SK-MEL-5 (cell line): ENCODE data around the gene CLEC3B. TPM values are rescaled to one million over a fixed set of nuclear protein-coding genes. Genes with fewer than 3 reads are reported as not detected.
"Not testable (repeated sequence)": the region's sequence is repeated elsewhere in the genome, so short reads cannot be mapped to it uniquely, and the experiment has no call there.

Experiments used
- DNase-seq: peaks from one replicate; pipeline ENCODE4 v3.0.0-alpha.2; 2016; ENCODE audit warnings: low read depth, low spot score
- in situ Hi-C: cut with HindIII; loops from 2 replicates; pipeline ENCODE4 v1.10.0; 2016; ENCODE audit warnings: low sequenced_read_pairs, high pct_unique_total_duplicates, low pct_unique_long_range_greater_than_20kb
- total RNA-seq: library from RNA; depleted of rRNA; stranded (reverse); fragments of >200 nt; shearing (Covaris generic); gene quantifications from 2 replicates; pipeline ENCODE4 v1.2.3, GENCODE V29; 2014

CLEC3B gene
- total RNA-seq, 1 experiment from 2014 or later, result not detected

DNA sequence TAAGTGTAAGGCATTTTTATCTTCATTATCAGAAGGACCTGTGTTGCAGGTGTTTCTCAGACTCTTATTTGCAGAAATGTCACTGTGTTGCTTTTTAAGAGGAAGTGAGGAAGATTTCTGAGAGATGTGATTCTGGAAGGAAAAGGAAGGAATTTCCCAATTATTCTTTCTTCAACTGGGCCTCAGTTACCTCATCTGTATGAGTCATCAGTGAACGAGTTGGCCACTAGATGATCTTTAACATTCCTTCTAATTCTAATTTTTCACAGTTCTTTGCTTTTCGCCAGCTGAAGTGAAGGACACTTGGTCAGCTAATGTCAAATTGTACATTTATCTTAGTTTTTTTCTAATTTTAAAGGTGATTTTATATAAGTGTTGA lies 28.9 kb downstream of the CLEC3B start:
- no peak for DNase-seq
- in situ Hi-C loops, result no loop called here

DNA sequence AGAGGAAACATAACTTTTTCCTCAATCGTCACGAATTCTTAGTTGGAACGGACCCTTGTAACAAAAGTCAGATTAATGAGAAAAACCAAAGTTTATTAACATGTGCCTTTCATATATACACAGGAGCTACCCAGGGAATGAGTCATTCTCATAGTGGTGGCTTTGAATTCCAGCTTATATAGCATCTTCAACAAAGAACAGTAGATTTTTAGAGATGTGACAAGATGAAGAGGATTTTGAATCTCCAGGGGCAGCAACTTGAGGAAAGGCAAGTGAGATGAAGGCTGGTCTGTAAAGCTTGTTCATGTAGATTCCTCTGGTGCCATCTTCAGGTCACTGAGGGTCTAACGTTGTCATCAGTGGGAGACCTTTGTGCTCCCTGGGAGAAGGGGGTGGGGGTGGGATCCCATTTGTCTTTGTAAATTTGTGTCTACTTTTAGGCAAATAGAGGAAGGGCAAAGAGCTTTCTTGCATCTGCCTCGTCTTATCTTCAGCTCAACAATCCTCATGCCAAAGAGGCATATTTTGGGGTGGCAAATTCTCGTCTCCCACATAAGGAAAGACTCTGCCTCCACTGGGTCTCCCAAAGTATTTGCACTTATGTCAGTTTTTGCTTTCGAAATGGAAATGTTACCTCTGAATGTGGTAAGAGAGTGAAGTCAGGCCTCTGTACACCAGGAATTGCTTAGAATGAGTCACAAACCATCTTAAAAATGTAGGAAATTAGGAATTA lies 29.5 kb downstream of the CLEC3B start:
- DNase-seq, result peak; percentile 85
- in situ Hi-C loops, result no loop called here

DNA sequence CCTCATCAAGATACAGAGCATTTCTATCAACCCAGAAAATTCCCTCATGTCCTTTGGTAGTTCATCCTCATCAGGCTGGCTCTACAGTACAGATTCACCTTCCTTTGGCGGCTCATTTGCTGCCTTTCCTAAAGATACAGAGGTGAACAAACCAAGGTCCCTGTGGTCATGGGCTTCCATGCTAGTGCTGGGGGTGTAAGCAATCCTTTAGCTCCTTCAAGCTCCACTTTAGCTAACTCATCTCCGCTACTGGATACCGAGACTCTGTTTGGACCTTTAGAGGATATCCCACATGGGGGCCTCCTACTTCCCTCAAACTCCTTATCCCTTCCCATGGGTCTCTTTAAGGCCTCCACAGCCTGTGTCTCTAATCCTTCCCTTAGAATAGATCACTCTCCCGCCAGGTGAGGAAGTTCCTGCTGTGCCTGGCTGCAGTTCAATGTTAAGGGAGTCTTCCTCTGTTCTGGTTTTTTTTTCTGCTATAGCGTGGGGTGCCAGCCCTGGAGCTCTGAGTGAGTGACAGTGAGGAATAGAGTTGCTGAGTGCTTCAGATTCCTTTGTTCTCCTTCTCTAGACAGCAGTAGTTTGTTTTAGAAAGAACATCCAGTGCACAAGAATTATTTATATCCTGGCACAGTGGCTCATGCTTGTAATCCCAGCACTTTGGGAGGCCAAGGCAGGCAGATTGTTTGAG lies 30.7 kb downstream of the CLEC3B start:
- in situ Hi-C loops, result no loop called here
- DNase-seq, result no peak

DNA sequence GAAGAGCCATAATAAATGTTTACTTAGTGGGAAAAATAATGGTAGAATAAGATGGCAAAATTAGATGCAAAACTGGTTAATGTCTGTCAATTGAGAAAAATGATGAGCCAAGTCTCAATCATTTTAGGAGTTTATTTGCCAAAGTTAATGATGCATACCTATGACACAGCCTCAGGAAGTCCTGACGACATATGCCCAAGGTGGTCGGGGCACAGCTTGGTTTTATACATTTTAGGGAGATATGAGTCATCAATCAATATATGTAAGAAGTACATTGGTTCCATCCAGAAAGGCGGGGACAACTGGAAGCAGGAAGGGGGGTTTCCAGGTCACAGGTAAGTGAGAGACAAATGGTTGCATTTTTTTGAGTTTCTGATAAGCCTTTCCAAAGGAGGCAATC lies 31.5 kb downstream of the CLEC3B start:
- in situ Hi-C loops, result no loop called here
- no peak for DNase-seq

DNA sequence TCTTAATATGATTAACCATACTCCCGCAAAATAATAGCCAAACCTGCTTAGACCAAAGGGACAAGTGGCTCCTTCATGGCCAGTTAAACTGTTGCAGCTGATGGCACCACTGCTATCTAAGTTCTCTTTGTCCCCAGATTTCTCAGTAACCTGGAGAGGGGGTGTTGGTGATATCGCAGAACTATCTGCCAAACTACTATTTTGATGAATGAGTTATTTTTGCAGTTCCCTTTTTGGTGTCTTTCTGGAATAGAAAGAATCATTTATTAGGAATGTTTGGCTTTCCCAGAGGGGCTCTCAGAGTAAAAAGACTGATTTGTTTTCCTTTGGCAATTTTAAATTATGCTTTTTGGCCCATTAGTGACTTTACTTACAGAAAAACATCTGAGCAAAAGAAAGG lies 33.0 kb downstream of the CLEC3B start:
- DNase-seq, result no peak
- in situ Hi-C loops, result no loop called here

DNA sequence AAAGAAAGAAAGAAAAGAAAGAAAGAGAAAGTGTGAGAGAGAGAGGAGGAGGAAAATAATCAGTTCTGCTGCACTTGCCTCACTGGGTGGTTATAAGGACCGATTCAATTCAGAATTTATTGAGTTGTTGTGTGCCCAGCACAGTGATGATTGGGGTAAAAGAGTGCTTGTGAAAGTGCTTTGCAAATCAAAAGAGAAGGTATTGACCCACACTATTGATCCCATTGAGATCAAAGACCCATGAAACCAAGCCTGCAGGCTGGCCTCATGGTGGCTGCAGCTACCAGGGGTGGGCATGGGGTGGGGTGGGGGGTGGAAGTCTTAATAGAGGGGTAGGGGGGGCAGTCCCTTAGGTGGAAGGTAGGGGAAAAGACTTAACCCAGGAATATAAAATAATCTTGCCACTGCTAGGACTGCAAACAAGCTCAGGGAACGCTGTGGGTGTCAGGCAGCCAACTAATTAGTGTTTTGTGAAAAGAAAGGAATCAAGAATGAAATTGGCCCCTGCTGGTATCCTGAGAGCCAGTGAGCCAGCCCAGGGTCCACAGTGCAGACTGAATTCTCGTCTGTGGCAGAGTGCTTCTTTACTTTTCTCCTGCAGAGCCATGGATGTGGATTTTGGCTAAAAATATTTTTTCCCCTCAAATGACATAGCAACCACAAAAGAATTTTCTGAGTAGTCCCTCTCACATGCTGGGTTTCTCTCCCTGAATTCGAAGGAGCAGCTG lies 34.2 kb downstream of the CLEC3B start:
- in situ Hi-C loops, result no loop called here
- no peak for DNase-seq

DNA sequence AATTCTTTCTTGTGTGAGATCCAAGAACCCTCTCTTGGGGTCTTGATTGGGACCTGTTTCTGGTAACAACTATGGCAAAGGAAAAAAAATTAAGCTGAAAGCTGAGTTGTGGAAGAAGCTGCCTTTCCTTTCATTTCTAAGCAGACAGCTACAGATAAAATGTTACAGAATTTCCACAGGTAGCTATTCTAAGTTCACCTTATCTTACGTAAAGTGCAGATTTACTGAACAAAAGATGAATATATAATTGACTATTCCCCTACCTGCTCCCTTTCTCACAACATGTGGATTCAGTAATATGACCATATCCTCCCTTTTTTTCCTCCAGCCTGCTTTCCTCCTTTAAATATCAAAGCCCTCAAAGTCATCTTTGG lies 36.6 kb downstream of the CLEC3B start:
- no peak for DNase-seq
- in situ Hi-C loops, result no loop called here

DNA sequence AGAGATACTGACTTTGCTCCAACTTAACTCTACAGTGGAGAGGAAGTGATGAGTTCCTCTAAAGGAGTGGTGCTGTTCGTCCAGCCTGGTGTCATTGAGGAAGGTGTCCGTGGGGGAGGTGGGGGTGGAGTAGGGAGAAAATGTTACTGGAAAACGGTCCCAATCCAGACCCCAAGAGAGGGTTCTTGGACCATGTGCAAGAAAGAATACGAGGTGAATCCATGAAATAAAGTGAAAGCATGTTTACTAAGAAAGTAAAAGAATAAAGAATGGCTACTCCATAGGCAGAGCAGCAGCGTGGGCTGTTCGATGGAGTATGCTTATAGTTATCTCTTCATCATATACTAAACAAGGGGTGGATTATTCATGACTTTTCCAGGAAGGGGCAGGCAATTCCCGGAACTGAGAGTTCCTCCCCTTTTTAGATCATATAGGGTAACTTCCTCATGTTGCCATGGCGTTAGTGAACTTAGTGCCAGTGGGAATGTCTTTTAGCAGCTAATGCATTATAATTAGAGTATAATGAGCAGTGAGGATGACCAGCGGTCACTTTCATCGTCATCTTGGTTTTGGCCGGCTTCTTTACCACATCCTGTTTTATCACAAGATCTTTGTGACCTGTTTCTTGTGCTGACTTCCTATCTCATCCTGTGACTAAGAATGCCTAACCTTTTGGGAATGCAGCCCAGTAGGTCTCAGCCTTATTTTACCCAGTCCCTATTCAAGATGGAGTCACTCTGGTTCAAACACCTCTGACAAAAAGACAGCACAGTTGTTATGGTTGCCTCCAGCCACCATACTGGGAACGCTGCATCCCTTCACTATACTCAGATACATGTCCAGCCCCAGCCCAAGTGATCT lies 38.6 kb downstream of the CLEC3B start:
- peak; percentile 81 for DNase-seq
- in situ Hi-C loops, result no loop called here

DNA sequence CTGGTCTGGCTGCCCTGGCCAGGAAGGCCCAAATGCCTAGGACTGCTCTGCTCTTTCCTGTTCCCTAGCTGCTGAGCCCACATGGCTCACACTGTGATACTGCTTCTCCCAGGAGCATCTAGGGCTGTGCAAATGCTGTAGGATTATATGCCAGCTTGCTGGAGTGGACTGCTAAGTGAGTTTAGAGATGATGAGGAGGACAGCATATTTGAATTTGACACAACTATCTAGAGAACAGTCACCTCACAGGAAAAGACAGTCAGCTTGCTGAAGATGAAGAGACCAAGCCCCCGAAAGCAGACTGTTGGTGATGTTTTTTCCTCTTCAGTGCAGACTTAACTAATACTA lies 39.2 kb downstream of the CLEC3B start:
- DNase-seq, result no peak
- in situ Hi-C loops, result no loop called here

DNA sequence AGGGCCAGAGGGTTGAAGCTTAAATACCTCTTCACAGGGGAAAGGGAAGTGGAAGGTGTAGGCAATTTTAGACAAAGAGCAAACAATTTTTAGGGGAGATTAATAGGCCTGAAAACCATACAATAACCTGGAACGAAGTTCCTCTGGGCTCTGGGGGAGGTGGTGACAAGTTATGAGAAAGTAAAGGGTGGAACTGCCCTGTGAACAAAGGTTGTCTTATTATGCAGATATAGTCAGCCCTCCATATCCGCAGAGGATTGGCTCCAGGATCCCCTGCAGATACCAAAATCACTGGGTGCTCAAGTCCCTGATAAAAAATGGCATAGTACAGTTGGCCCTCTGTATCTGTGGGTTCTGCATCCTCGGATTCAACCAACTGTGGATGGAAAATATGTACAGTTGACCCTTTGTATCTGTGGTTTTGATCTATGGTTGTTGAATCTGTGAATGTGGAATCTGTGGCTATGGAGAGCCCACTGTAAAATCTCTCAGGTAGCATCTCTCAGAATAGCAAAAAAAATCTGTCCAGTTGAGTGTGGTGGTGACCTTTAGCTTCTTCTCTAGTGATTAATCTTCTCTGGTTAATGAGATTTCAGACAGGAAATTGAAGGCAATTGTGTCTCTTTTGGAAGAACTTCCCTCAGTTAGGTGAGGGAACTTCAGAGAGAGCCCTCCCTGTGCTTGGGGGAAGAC lies 40.2 kb downstream of the CLEC3B start:
- DNase-seq, result no peak
- in situ Hi-C loops, result no loop called here

DNA sequence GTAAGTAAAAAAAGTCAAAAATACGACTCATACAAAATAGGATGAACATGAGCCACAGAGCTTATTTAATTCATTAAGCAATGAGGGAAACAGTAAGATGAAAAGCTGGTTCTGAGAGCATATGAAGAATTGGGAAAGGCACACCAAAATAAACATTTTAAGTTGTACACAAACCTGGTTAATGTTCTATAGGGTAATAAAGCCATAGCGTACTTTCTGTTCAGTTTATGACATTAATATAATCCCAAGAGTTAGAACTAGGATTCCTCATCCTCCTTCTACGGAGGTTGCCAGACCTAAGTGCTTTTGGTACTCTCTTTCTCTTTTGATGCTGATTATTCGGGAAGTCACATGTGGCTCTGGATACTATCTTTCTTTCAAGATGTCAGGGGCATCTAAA lies 41.4 kb downstream of the CLEC3B start:
- no peak for DNase-seq
- in situ Hi-C loops, result no loop called here

DNA sequence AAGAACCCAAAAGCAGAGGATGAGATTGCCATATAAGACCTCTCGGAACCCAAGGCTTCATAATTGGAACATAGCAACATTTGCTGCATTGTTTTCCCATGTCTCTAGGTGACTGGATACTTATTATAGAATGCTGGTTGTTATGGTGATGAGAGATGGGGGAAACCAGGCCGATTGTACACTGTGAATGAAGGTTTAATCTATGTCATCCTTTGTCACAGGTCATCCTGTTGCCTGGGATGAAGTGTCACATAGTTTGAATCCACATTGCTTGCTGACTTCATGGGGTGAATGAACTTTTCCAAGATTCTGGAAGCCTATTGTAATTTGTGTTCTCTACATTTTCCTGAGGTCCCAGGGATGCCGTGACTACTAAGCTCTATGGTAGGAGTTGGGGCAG lies 41.8 kb downstream of the CLEC3B start:
- in situ Hi-C loops, result no loop called here
- no peak for DNase-seq

DNA sequence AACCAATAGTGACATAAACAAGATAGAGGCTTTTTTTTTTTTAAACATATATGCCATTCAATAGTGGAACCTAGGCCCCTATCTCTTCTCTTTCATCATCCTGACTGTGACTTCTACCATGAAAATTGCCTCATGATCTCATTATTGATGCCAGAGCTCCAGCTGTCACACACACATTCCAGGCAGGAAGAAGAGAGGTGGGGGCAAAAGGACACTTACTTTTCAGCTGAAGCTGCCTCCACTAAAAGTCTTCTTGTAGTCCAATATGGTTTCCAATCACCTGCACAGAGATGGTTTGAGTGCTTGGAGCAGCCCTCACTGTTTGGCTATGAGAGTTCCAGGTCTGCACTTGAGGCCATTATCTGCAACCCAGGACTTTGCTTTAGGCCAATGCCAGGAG lies 45.0 kb downstream of the CLEC3B start:
- in situ Hi-C loops, result no loop called here

DNA sequence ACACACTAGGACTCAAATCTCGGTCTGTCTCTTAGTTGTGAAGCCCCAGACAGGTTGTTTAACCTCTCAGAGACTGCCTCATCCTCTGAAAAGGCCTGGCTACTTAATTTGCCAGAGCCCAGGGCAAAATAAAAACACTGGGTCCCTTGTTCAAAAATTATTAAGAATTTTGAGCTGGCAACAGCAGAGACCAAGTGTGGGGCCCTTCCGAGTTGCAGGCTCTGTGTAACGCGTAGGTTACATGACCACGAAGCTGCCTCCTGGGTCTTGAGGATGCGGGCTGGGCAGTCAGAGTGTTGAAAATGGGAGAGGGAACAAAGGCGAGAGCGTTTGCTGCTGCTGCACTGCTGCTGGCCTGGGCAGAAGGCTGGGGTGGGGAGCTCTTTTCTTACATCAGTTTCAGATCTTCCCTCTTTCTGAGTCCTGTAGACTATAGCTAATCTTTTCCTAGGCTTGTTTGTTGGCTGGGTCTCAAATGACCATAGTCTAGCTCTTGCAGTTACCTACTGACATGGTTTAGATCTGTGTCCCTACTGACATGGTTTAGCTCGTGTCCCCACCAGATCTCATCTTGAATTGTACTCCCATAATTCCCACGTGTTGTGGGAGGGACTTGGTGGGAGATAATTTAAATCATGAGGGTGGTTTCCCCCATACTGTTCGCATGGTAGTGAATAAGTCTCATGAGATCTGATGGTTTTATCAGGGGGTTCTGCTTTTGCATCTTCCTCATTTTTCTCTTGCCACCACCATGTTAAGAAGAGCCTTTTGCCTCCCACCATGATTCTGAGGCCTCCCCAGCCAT lies 49.9 kb downstream of the CLEC3B start:
- peak; percentile 53 for DNase-seq
- in situ Hi-C loops, result no loop called here

More for the DNA sequence above, 45.0 kb downstream of the CLEC3B start:
- no peak for DNase-seq

DNA sequence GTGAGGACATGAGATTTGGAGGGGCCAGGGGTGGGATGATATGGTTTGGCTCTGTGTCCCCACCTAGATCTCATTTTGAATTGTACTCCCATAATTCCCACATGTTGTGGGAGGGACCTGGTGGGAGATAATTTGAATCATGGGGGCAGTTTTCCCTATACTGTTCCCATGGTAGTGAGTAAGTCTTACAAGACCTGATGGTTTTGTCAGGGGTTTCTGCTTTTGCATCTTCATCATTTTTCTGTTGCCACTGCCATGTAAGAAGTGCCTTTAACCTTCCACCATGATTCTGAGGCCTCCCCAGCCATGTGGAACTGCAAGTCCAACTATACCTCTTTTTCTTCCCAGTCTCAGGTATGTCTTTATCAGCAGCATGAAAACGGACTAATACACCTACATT lies 52.2 kb downstream of the CLEC3B start:
- DNase-seq, in situ Hi-C loops: not testable (repeated sequence)

DNA sequence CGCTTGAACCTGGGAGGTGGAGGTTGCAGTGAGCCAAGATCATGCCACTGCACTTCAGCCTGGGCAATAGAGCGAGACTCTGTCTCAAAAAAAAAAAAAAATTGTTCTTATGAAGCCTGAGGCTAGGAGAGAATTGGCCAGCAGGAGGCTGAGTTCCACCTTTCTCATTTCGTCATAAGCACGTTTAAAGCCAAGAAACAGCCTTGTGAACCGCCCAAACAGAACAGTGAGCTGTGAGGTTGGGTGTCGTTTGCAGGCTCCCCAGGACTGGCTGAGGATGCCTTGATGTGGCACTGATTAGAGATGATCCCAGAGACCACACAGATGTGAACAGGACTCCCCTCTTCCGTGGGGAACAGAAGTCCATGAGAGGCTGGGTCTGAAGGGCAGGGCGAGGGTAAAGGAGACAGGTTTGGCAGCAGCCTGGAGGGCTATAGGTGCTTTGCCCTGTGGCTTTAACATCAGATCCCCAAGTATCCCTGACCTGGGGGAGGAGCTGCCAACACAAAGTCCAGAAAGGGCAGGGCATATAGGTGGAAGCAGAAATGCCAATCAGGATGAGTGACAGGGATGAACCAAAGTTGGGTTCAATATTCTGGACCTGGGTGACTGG lies 52.9 kb downstream of the CLEC3B start:
- in situ Hi-C loops, result no loop called here
- DNase-seq, result no peak
